NT2/D1 (cell line): ENCODE data around the gene TEX44.

Source experiments
- SUZ12 ChIP-seq: IDR thresholded peaks from 2 replicates; pipeline ENCODE4 v1.6.1; 2011; ENCODE audit not compliant: insufficient read length, insufficient read depth; ENCODE audit errors: extremely low read depth
- YY1 ChIP-seq: IDR thresholded peaks from 2 replicates; pipeline ENCODE4 v1.6.1; 2011; ENCODE audit not compliant: insufficient read length, insufficient read depth
- ZNF274 ChIP-seq: IDR thresholded peaks from 2 replicates; pipeline ENCODE4 v1.6.1; 2011; ENCODE audit warnings: mild to moderate bottlenecking, low read depth, low read length

GRCh38 chr2:231633241-231633976 lies 40.7 kb downstream of the TEX44 start:
- TF ChIP-seq YY1 (no peak), SUZ12 (no peak), ZNF274 (no peak)
